Measurements from ENCODE around the gene CNOT6L.

- TF ChIP-seq CTCF (conservative IDR thresholded peaks at IDR 0.05 in 1 of 2, IDR thresholded peaks at IDR 0.05 in 1 of 2; ENCODE audit: low read depth in 1 of 2, low read length in 2 of 2) = no peak
- TF ChIP-seq EZH2 (IDR thresholded peaks at IDR 0.05; ENCODE audit: low read length, missing control alignments) = no peak
Measured at GRCh38 chr4:77859256-77859655, 40.1 kb upstream of the CNOT6L start.
